GM12878 (cell line): ENCODE results near the gene SLC43A3. TPM values are rescaled to one million over a fixed set of nuclear protein-coding genes. Genes with fewer than 3 reads are reported as not detected.

Experiments
- ATAC-seq: fragments of 200-7000 bp; cut with Tn5 transposase; 3 replicates; pipeline ENCODE4 v1.9.1; 2020; ENCODE audit warnings: mild to moderate bottlenecking, moderate library complexity
- BruUV-seq: library from RNA; stranded (reverse); fragments of 400-500 nt; replicated peaks from 2 replicates; lab custom pipeline; 2021; lab: Mats Ljungman, UMichigan
- CTCF ChIA-PET: fragments of 300-600 bp; sonication (Branson Sonifier 250); formaldehyde crosslinking; extraction: SDS; loops from one replicate; lab custom pipeline; 2021; ENCODE audit warnings: inconsistent platforms; lab: Yijun Ruan, JAX
- POLR2A ChIA-PET: fragments of 350-600 bp; formaldehyde crosslinking; extraction: SDS; loops from one replicate; lab custom pipeline; 2021; ENCODE audit warnings: inconsistent platforms; lab: Charles Lee
- RAD21 ChIA-PET: fragments of 300-600 bp; sonication (Branson Sonifier 250); formaldehyde crosslinking; loops from one replicate; lab custom pipeline; 2023; ENCODE audit warnings: antibody characterized with exemption; ENCODE audit not compliant: unreplicated experiment; lab: Charles Lee
- SMC1A ChIA-PET: fragments of 300-600 bp; sonication (Branson Sonifier 250); formaldehyde crosslinking; loops from one replicate; lab custom pipeline; 2023; ENCODE audit not compliant: unreplicated experiment, uncharacterized antibody; lab: Charles Lee
- DNase-seq: peaks from one replicate; pipeline ENCODE4 v3.0.0-alpha.2; 2011; ENCODE audit warnings: low read depth, low spot score
- FAIRE-seq: peaks from 3 replicates; lab custom pipeline; 2011; peaks lifted over from hg19 to GRCh38; lab: Jason Lieb, UNC
- H2AFZ ChIP-seq: 2 replicates; pipeline ENCODE4 v1.6.0; 2011; ENCODE audit warnings: low read depth, low read length, control low read depth; ENCODE audit not compliant: control insufficient read depth
- H3K27ac ChIP-seq: 2 replicates; pipeline ENCODE4 v1.5.1; 2011; ENCODE audit warnings: control low read depth; ENCODE audit not compliant: control insufficient read depth, insufficient read depth
- H3K27me3 ChIP-seq, 2 experiments: replicated peaks in 1 of 2; 2 replicates each; pipeline versions ENCODE4 v1.6.0 to v1.6.1; 2011; ENCODE audit warnings: low read length in 1 of 2; ENCODE audit not compliant: control insufficient read depth in 2 of 2, insufficient read depth in 2 of 2
- H3K36me3 ChIP-seq, 2 experiments: 2 replicates each; pipeline ENCODE4 v1.5.1; 2011; ENCODE audit warnings: low read length in 1 of 2; ENCODE audit not compliant: control insufficient read depth in 2 of 2, insufficient read depth in 2 of 2
- H3K4me1 ChIP-seq: 2 replicates; pipeline ENCODE4 v1.6.1; 2011; ENCODE audit warnings: mild to moderate bottlenecking, low read length, moderate library complexity, mixed read lengths; ENCODE audit not compliant: control insufficient read depth, insufficient read depth
- H3K4me2 ChIP-seq: 2 replicates; pipeline ENCODE4 v1.6.0; 2011; ENCODE audit warnings: control low read depth; ENCODE audit not compliant: control insufficient read depth, insufficient read depth
- H3K4me3 ChIP-seq: fragments of 200-600 bp; sonication (generic); 2 replicates; pipeline ENCODE4 v1.5.1; 2016
- H3K79me2 ChIP-seq: 2 replicates; pipeline ENCODE4 v1.6.0; 2011; ENCODE audit warnings: low read length; ENCODE audit not compliant: control insufficient read depth, insufficient read depth
- H3K9ac ChIP-seq: 2 replicates; pipeline ENCODE4 v1.8.0; 2011; ENCODE audit warnings: low read length, control low read depth, mixed read lengths; ENCODE audit not compliant: control insufficient read depth, insufficient read depth
- H3K9me3 ChIP-seq: replicated peaks from 3 replicates; pipeline ENCODE4 v1.5.1; 2011; ENCODE audit warnings: mild to moderate bottlenecking, low read length; ENCODE audit not compliant: control insufficient read depth, insufficient read depth
- H4K20me1 ChIP-seq: 2 replicates; pipeline ENCODE4 v1.6.0; 2011; ENCODE audit not compliant: control insufficient read depth, insufficient read depth
- BACH1 ChIP-seq: fragments of 450-650 bp; IDR thresholded peaks from 2 replicates; pipeline ENCODE4 v1.6.1; 2017; ENCODE audit warnings: mild to moderate bottlenecking, borderline replicate concordance
- BMI1 ChIP-seq: fragments of 450-650 bp; IDR thresholded peaks from 2 replicates; pipeline ENCODE4 v1.6.1; 2016; ENCODE audit warnings: mild to moderate bottlenecking, moderate library complexity, borderline replicate concordance
- CHD2 ChIP-seq: IDR thresholded peaks from 2 replicates; pipeline ENCODE4 v1.6.1; 2011; ENCODE audit warnings: low read depth, low read length, improper control_type of control experiment, borderline replicate concordance
- GABPA ChIP-seq: IDR thresholded peaks from 2 replicates; pipeline ENCODE4 v1.6.1; 2014; ENCODE audit warnings: antibody characterized with exemption, low read depth, mild to moderate bottlenecking, inconsistent platforms
- MEF2A ChIP-seq: IDR thresholded peaks from 2 replicates; pipeline ENCODE4 v1.6.1; 2011; ENCODE audit warnings: low read depth, mild to moderate bottlenecking, low read length, moderate library complexity; ENCODE audit not compliant: insufficient read depth
- NFXL1 ChIP-seq: fragments of 450-650 bp; IDR thresholded peaks from 2 replicates; pipeline ENCODE4 v1.6.1; 2017; ENCODE audit warnings: antibody characterized with exemption, mild to moderate bottlenecking, borderline replicate concordance
- RELB ChIP-seq: fragments of 450-650 bp; IDR thresholded peaks from 2 replicates; pipeline ENCODE4 v1.6.1; 2017; ENCODE audit warnings: low read depth, mild to moderate bottlenecking, moderate library complexity
- REST ChIP-seq: IDR thresholded peaks from 2 replicates; pipeline ENCODE4 v1.6.1; 2012; ENCODE audit warnings: mild to moderate bottlenecking, low read depth, low read length
- SIN3A ChIP-seq: IDR thresholded peaks from 2 replicates; pipeline ENCODE4 v1.6.1; 2012; ENCODE audit warnings: low read depth, low read length, improper control_type of control experiment
- SUPT20H ChIP-seq: IDR thresholded peaks from 2 replicates; pipeline ENCODE4 v1.6.1; 2011; ENCODE audit warnings: low read depth, mild to moderate bottlenecking, low read length, moderate library complexity, borderline replicate concordance; ENCODE audit not compliant: control insufficient read depth
- WRNIP1 ChIP-seq: IDR thresholded peaks from 2 replicates; pipeline ENCODE4 v1.6.1; 2011; ENCODE audit warnings: low read depth, low read length, improper control_type of control experiment, borderline replicate concordance
- ZBED1 ChIP-seq: IDR thresholded peaks from 2 replicates; pipeline ENCODE4 v1.6.1; 2016; ENCODE audit warnings: borderline replicate concordance
- ZNF687 ChIP-seq: fragments of 450-650 bp; IDR thresholded peaks from 2 replicates; pipeline ENCODE4 v1.6.1; 2017; ENCODE audit warnings: mild to moderate bottlenecking, moderate library complexity
- ZZZ3 ChIP-seq: IDR thresholded peaks from 2 replicates; pipeline ENCODE4 v1.6.1; 2011; ENCODE audit warnings: low read depth; ENCODE audit not compliant: control insufficient read depth, insufficient read length
- WGBS: methylation state at CpG from one replicate; pipeline ENCODE4 v1.1.6; 2016; ENCODE audit warnings: low lambda C conversion rate; ENCODE audit not compliant: insufficient replicate concordance, insufficient coverage; ENCODE audit errors: missing lambda C conversion rate; 5-methylcytosine and 5-hydroxymethylcytosine counted together
- in situ Hi-C: fragments of 300-500 bp; cut with MboI; formaldehyde crosslinking; loops from 9 replicates; pipeline ENCODE4 v1.14.3; 2018; ENCODE audit warnings: mixed read lengths
- intact Hi-C: fragments of 100-400 bp; cut with micrococcal nuclease; formaldehyde crosslinking; loops from one replicate; pipeline ENCODE4 v1.14.2; 2022; ENCODE audit not compliant: unreplicated experiment
- polyA plus RNA-seq, 11 experiments: library from polyadenylated mRNA; depleted of rRNA in 4 of 11; unstranded in 6 of 11; stranded (reverse) in 5 of 11; fragments of >200 nt; fragmentation: Nextera tagmentation in 4 of 11; fragmentation: Illumina TruSeq in 1 of 11; extraction: Ambion mirVana in 4 of 11; extraction: Trizol in 1 of 11; gene quantifications; 1 replicate in 1 of 11; 2 replicates in 10 of 11; pipeline versions ENCODE4 v1.2.1 to v1.2.3, GENCODE V29; 2011 to 2016; ENCODE audit warnings: inconsistent platforms in 2 of 11, missing spikeins in 2 of 11, low read depth in 1 of 11
- total RNA-seq, 4 experiments: library from RNA; depleted of rRNA in 3 of 4; stranded (reverse); fragments of >200 nt in 3 of 4; fragmentation: Illumina TruSeq in 1 of 4; extraction: Trizol in 1 of 4; gene quantifications; 2 replicates each; pipeline versions ENCODE4 v1.2.1 to v1.2.3, GENCODE V29; 2013 to 2021

SLC43A3 gene
- total and polyA plus RNA-seq, 10 of the 15 experiments (the other 5 are each of a cell fraction or from before 2014, with no cell fraction given), result 37.5 to 237 (median 132) TPM

- TF ChIP-seq ZNF687, result no peak
- no peak for TF ChIP-seq NFXL1
- no peak for TF ChIP-seq ZBED1
- no peak for TF ChIP-seq WRNIP1
- TF ChIP-seq ZZZ3, result no peak
- TF ChIP-seq GABPA, result no peak
- TF ChIP-seq SUPT20H, result no peak
- no peak for TF ChIP-seq BMI1
- no peak for TF ChIP-seq BACH1
Observed at GRCh38 chr11:57421066-57421465, 5.9 kb downstream of the SLC43A3 start (continued).

GRCh38 chr11:57419146-57419545 is 7.8 kb downstream of the SLC43A3 start:
- CTCF ChIA-PET, result interaction anchor here (1.7 to 1.8 kb wide), 2 partner anchors 39 to 73 kb away, joined by 4 to 6 read pairs; no protein-coding TSS in a partner anchor
- intact Hi-C loops (no loop called here), in situ Hi-C loops (no loop called here)
- H4K20me1 ChIP-seq, result peaks cover 3% of the 10 kb centered on the region
- WGBS, result 83% methylated on average over 3 of the region's 3 CpGs
- ATAC-seq, result no peak
- SMC1A ChIA-PET, result interaction anchor here (0.9 to 2.4 kb wide), 4 partner anchors 10 to 39 kb away, joined by 3 to 5 read pairs (median 4); no protein-coding TSS in a partner anchor
- H3K9ac ChIP-seq, result no peak overlapping the region
- H3K4me3 ChIP-seq, result no peak overlapping the region
- H3K27me3 ChIP-seq, result no peaks in the 10 kb centered on the region
- H3K4me1 ChIP-seq, result peaks cover 30% of the 10 kb centered on the region
- H2AFZ ChIP-seq, result no peak overlapping the region
- H3K4me2 ChIP-seq, result no peak overlapping the region
- FAIRE-seq, result no peak
- peaks cover 36 to 61% of the 10 kb centered on the region in 2 experiments for H3K36me3 ChIP-seq
- no peak for DNase-seq
- no TSS peak for BruUV-seq
- peaks cover 65% of the 10 kb centered on the region for H3K79me2 ChIP-seq
- H3K27ac ChIP-seq, result no peak overlapping the region
- POLR2A ChIA-PET, result interaction anchor here (1.2 to 1.5 kb wide), 3 partner anchors 12 to 20 kb away, joined by 3 to 6 read pairs (median 4); no protein-coding TSS in a partner anchor
- RAD21 ChIA-PET, result no interaction called here
- no peaks in the 10 kb centered on the region; the same call in 2 of the 3 replicates for H3K9me3 ChIP-seq
- TF ChIP-seq SIN3A (no peak), MEF2A (no peak), CHD2 (no peak), REST (no peak), RELB (no peak), ZZZ3 (no peak)
